Ishikawa (cell line): ENCODE measurements around the gene XRCC4.

Experiments used
- CEBPB ChIP-seq: IDR thresholded peaks from 2 replicates; pipeline ENCODE4 v1.6.1; 2012
- FOXM1 ChIP-seq: IDR thresholded peaks from 2 replicates; pipeline ENCODE4 v1.6.1; 2012; ENCODE audit warnings: low read depth, borderline replicate concordance
- MAX ChIP-seq: IDR thresholded peaks from 2 replicates; pipeline ENCODE4 v1.6.1; 2012
- NFIC ChIP-seq: IDR thresholded peaks from 2 replicates; pipeline ENCODE4 v1.6.1; 2012
- REST ChIP-seq: IDR thresholded peaks from 2 replicates; pipeline ENCODE4 v1.6.1; 2012; ENCODE audit warnings: low read depth, mild to moderate bottlenecking
- TAF1 ChIP-seq: IDR thresholded peaks from 2 replicates; pipeline ENCODE4 v1.6.1; 2012; ENCODE audit warnings: low read depth, mild to moderate bottlenecking
- TCF12 ChIP-seq: IDR thresholded peaks from 2 replicates; pipeline ENCODE4 v1.6.1; 2012; ENCODE audit warnings: low read depth
- YY1 ChIP-seq: IDR thresholded peaks from 2 replicates; pipeline ENCODE4 v1.6.1; 2012; ENCODE audit warnings: low read depth
- ZBTB7A ChIP-seq: IDR thresholded peaks from 2 replicates; pipeline ENCODE4 v1.6.1; 2012; ENCODE audit warnings: low read depth

GRCh38 chr5:83357621-83358231 lies 280.4 kb downstream of the XRCC4 start:
- no peak for TF ChIP-seq REST
- TF ChIP-seq ZBTB7A, result no peak
- no peak for TF ChIP-seq CEBPB
- TF ChIP-seq FOXM1, result no peak
- no peak for TF ChIP-seq YY1
- TF ChIP-seq MAX, result no peak
- no peak for TF ChIP-seq NFIC
- no peak for TF ChIP-seq TCF12
- no peak for TF ChIP-seq TAF1
